Skeletal muscle tissue (tissue), 4 donors: ENCODE data around the gene PDE4D. TPM values are rescaled to one million over a fixed set of nuclear protein-coding genes. Genes with fewer than 3 reads are reported as not detected.
"Not testable (repeated sequence)": the region's sequence is repeated elsewhere in the genome, so short reads cannot be mapped to it uniquely, and the experiment has no call there.

Experiments
- H3K27ac ChIP-seq: one replicate; pipeline ENCODE4 v1.7.0; 2013; ENCODE audit warnings: mild to moderate bottlenecking, low read depth, low read length, inconsistent platforms
- H3K27me3 ChIP-seq, 3 donors: one replicate each; pipeline ENCODE4 v1.7.0; 2013; ENCODE audit warnings: low read length in 3 of 3; ENCODE audit not compliant: control insufficient read depth in 3 of 3, insufficient read depth in 3 of 3
- H3K36me3 ChIP-seq, 3 donors: one replicate each; pipeline ENCODE4 v1.7.0; 2013; ENCODE audit warnings: low read length in 3 of 3; ENCODE audit not compliant: control insufficient read depth in 3 of 3, insufficient read depth in 3 of 3
- H3K4me1 ChIP-seq, 3 donors: one replicate each; pipeline ENCODE4 v1.7.0; 2013; ENCODE audit warnings: low read length in 3 of 3, mild to moderate bottlenecking in 3 of 3; ENCODE audit not compliant: control insufficient read depth in 3 of 3, insufficient read depth in 3 of 3
- H3K4me3 ChIP-seq, 3 donors: one replicate each; pipeline ENCODE4 v1.7.0; 2013; ENCODE audit warnings: low read length in 3 of 3
- H3K9ac ChIP-seq, 3 donors: one replicate each; pipeline ENCODE4 v1.7.0; 2013; ENCODE audit warnings: low read length in 3 of 3, mild to moderate bottlenecking in 3 of 3, moderate library complexity in 2 of 3, low read depth in 1 of 3
- H3K9me3 ChIP-seq, 3 donors: one replicate each; pipeline ENCODE4 v1.7.0; 2013; ENCODE audit warnings: low read length in 3 of 3; ENCODE audit not compliant: control insufficient read depth in 3 of 3
- total RNA-seq: library from RNA; depleted of rRNA; stranded (reverse); fragments of >200 nt; gene quantifications from one replicate; pipeline ENCODE4 v1.2.3, GENCODE V29; 2014
- donor health status: Osteomylitis.

Gene PDE4D
- total RNA-seq, 1 donor from 2014 or later = 59.0 TPM

DNA sequence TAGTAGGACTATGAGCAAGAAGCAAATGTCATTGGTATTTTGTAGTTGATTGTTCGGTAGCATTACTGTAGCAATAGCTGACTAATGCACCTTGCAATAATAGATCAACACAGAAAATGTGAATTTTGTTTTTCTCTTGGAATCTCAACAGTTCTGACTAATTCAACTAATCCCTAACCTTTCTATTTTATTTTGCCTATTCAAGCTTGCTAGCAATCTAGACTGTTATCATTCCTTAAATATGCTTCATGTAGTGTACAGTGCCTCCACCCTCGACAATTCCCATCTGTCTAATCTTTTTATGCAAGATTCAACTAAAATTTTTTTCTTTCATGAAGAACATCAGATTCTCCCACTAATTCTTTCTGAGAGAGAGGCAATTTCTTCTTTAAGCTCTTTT, 570.6 kb downstream of the PDE4D start:
- Histone ChIP-seq H3K36me3 (no peaks in the 10 kb centered on the region), H3K4me3 (no peak overlapping the region), H3K9ac (no peak overlapping the region), H3K27me3 (no peaks in the 10 kb centered on the region), H3K9me3 (no peaks in the 10 kb centered on the region), H3K4me1 (peaks cover 16 to 22% (median 21%) of the 10 kb centered on the region in 3 donors), H3K27ac (no peak overlapping the region)

DNA sequence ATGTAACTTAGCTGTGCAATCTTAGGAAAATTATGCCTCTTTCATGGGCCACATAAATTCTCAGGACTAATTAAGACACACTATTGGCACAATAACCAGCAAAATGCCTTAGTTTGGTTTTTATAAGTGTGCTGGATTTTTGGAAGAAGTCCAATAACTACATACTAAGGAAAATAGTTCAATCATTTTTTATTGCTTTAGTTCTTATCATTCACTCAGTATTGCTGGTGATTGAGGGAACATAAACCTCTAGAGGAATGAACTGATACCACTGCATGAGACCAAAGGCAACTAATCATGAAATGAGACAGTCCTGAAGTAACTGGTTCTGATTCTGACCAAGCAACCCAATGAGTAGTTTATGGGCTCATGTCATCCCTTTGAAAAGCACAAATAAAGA, 571.5 kb downstream of the PDE4D start:
- Histone ChIP-seq H3K4me1 (peaks cover 20 to 27% (median 25%) of the 10 kb centered on the region in 3 donors), H3K36me3 (no peaks in the 10 kb centered on the region), H3K9me3 (no peaks in the 10 kb centered on the region), H3K27me3 (no peaks in the 10 kb centered on the region), H3K9ac (no peak overlapping the region), H3K4me3 (no peak overlapping the region), H3K27ac (no peak overlapping the region)

DNA sequence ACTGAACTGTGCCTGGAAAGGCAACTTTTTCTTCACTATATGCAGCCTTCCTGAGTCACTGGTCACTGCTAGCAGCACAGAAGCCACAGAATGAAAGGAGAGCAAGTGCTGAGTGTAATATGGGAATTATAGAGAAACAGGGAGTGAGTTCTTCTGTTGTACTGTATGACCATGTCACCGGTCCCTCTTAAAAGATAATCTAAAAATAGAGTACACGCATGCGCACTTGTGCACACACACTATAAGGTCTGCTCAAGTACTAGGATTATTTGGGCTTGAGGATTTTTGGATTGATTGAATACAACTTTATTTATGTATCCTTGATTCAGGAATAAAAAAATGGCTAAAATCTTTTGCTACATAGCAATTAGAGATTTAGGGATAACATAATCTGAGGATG, 571.9 kb downstream of the PDE4D start:
- H3K4me1 ChIP-seq = peaks cover 24 to 30% (median 29%) of the 10 kb centered on the region in 3 donors

DNA sequence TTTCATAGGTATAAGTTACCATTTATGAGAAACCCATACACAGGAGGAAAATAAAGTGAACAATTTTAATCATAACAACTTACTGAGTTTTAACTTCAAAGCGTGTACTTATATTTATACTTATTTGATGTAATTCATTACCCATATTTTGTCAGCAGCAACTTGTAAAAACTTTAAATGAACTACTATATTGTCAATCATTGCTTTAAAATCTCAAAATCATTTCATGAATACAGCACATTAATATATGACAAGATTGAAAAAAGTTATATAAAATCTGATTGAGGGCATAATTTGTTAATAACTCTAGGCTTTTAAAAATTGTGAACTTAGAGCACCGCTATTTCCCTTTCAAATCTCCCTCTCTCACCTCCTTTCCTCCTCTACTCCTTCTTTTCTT, 573.1 kb downstream of the PDE4D start:
- Histone ChIP-seq H3K4me1 (peaks cover 30 to 38% (median 38%) of the 10 kb centered on the region in 3 donors), H3K36me3 (no peaks in the 10 kb centered on the region), H3K9ac (no peak overlapping the region), H3K4me3 (no peak overlapping the region), H3K9me3 (no peaks in the 10 kb centered on the region), H3K27ac (no peak overlapping the region), H3K27me3 (no peaks in the 10 kb centered on the region)

More for the DNA sequence above, 571.9 kb downstream of the PDE4D start:
- Histone ChIP-seq H3K9ac (no peak overlapping the region), H3K9me3 (no peaks in the 10 kb centered on the region), H3K4me3 (no peak overlapping the region), H3K36me3 (no peaks in the 10 kb centered on the region), H3K27me3 (no peaks in the 10 kb centered on the region), H3K27ac (no peak overlapping the region)

DNA sequence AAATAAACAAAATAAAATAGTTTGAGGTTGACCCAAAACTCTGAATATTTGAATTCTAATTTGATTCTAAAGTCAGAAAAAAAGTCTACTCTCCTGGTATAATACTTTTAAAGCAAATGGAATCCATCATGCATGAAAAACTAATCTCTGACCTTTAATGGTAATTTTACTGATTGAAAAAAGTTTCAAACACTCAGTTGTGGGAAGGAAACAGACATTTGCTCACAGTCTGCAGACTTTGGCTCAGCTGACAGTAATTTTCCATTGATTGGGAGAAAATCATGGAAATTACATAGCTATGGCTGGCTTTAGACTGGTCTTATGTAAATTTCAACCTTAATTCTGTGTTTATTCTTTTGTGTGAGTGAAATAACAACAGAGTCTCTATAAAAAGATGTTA, 574.3 kb downstream of the PDE4D start:
- Histone ChIP-seq H3K36me3 (no peaks in the 10 kb centered on the region), H3K4me1 (peaks cover 36 to 50% (median 45%) of the 10 kb centered on the region in 3 donors), H3K4me3 (no peak overlapping the region), H3K9ac (no peak overlapping the region), H3K9me3 (no peaks in the 10 kb centered on the region), H3K27me3 (no peaks in the 10 kb centered on the region), H3K27ac (no peak overlapping the region)

DNA sequence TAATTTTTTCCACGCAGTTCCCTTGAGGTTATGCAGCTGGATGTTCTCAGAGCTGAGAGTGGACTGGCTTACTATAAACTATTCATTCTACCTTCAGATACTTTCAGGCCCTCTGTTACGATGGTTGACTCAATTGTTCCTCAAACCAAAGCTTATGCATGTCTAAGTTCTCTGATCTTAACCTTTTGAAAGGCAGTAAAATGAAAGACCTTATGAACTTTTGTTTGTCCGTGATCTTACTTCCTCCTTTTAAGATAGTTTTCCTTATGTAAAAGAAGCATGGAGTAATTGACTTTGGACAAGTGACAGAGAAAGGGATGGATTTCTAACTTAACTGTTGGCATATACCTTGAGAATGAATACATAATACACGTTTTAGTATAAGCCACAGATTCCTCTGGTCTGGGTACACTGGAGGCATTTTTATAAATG, 575.7 kb downstream of the PDE4D start:
- no peaks in the 10 kb centered on the region for H3K36me3 ChIP-seq
- H3K27ac ChIP-seq = peak overlapping the region; percentile 69
- no peak overlapping the region for H3K9ac ChIP-seq
- H3K4me1 ChIP-seq = peaks cover 46 to 64% (median 55%) of the 10 kb centered on the region in 3 donors
- H3K4me3 ChIP-seq = peak overlapping the region in 2 of 3 donors; percentile 5 to 24
- H3K27me3 ChIP-seq = no peaks in the 10 kb centered on the region
- no peaks in the 10 kb centered on the region for H3K9me3 ChIP-seq

DNA sequence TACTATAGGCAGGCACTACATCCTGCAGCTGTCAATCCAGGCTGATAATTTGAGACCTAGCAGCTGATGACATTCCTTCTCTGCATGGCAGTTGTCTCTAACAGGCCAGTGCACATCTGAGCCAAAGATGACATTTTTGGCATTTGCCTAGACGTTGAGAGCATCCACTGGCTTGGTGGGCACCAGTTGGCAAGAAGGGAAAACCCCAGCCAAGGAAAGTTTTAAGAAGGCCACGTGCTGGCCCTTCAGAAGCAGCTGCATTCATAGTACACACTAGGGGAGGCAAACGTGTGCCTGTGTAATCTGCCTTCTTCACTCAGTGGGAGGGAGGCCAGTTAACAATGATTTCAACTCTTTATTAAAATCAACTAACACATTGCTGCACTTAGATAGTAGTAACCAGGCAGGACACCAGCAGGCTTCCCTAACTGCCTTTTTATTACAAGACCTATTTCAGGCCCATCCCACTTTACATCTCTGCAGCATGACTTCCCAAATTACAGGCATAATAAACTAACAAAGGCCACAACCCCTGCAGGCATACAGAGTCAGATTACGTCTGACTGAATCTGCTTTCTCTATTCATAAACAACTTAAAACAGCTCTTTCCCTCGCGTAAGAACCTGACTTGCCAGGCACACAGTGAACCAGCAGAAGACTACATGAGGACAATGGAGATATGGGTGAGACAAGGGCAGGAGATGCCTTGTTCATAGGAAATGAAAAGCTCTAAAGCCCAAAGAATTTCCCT, 576.3 kb downstream of the PDE4D start:
- H3K4me1 ChIP-seq = peaks cover 47 to 66% (median 55%) of the 10 kb centered on the region in 3 donors
- no peaks in the 10 kb centered on the region for H3K27me3 ChIP-seq
- peak overlapping the region; percentile 23 to 25 (median 24) for H3K4me3 ChIP-seq
- no peak overlapping the region for H3K9ac ChIP-seq
- no peaks in the 10 kb centered on the region for H3K36me3 ChIP-seq
- H3K9me3 ChIP-seq = no peaks in the 10 kb centered on the region
- H3K27ac ChIP-seq = peak overlapping the region; percentile 69

DNA sequence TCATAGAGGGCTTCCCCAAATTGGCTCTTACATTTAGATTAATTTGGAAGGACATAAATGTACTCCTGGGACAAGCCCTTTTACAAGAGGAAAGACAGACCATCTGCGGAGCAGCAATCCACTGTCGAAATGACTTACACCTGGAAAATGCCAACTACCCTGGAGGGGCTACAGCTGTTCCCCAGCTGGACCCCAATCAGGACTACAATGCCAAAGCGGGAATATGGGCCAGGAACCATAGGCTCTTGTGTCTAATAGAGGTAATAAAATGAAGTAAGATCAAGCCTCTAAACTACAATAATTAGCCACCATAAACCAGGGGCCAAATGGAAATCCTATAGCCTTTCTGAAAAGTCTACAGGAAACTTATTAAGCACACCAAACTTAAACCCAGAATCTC, 581.3 kb downstream of the PDE4D start:
- Histone ChIP-seq H3K9me3 (no peaks in the 10 kb centered on the region), H3K4me1 (peaks cover 31 to 47% (median 39%) of the 10 kb centered on the region in 3 donors), H3K4me3 (no peak overlapping the region), H3K27ac (no peak overlapping the region), H3K27me3 (no peaks in the 10 kb centered on the region), H3K36me3 (peaks cover 0 to 3% (median 0%) of the 10 kb centered on the region in 3 donors), H3K9ac (no peak overlapping the region)

DNA sequence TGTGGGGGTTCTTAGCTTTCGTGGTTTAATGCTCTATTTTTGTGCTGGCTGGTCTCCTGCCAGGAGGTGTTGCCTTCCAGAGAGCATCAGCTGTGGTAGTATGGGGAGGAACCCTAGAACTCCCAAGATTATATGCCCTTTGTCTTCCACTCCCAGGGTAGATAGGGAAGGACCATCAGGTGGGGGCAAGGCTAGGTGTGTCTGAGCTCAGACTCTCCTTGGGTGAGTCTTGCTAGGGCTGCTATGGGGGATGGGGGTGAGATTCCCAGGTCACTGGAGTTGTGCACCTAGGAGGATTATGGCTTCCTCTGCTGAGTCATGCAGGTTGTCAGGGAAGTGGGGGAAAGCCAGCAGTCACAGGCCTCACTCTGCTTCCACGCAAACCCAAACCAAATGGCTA, 584.8 kb downstream of the PDE4D start:
- H3K4me3 ChIP-seq, H3K36me3 ChIP-seq, H3K9ac ChIP-seq, H3K27ac ChIP-seq, H3K9me3 ChIP-seq, H3K27me3 ChIP-seq: not testable (repeated sequence)
- peaks cover 8 to 16% (median 9%) of the 10 kb centered on the region in 3 donors for H3K4me1 ChIP-seq

DNA sequence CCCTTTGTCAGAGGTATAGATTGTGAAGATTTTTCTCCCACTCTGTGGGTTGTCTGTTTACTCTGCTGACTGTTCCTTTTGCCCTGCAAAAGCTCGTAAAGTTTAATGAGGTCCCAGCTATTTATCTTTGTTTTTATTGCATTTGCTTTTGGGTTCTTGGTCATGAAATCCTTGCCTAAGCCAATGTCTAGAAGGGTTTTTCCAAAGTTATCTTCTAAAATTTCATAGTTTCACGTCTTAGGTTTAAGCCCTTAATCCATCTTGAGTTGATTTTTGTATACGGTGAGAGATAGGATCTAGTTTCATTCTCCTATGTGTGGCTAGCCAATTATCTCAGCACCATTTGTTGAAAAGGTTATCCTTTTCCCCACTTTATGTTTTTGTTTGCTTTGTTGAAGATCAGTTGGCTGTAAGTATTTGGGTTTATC, 590.2 kb downstream of the PDE4D start:
- peaks cover 6 to 16% (median 14%) of the 10 kb centered on the region in 3 donors for H3K4me1 ChIP-seq
- H3K27me3 ChIP-seq, H3K9ac ChIP-seq, H3K4me3 ChIP-seq, H3K27ac ChIP-seq, H3K36me3 ChIP-seq, H3K9me3 ChIP-seq: not testable (repeated sequence)
